GM12878 (cell line): ENCODE measurements around the gene SANBR. TPM values are rescaled to one million over a fixed set of nuclear protein-coding genes. Genes with fewer than 3 reads are reported as not detected.

Experiments
- BCLAF1 ChIP-seq: fragments of 450-650 bp; IDR thresholded peaks from 2 replicates; pipeline ENCODE4 v1.6.1; 2017; ENCODE audit warnings: antibody characterized with exemption, mild to moderate bottlenecking, moderate library complexity
- BRCA1 ChIP-seq: IDR thresholded peaks from 2 replicates; pipeline ENCODE4 v1.6.1; 2011; ENCODE audit warnings: low read depth, low read length, improper control_type of control experiment
- CTCF ChIP-seq, 3 experiments: IDR thresholded peaks in 2 of 3; conservative IDR thresholded peaks in 1 of 3; 2 replicates each; pipeline ENCODE4 v1.5.1; 2011; ENCODE audit warnings: low read depth in 3 of 3, low read length in 3 of 3, mild to moderate bottlenecking in 3 of 3, control low read depth in 2 of 3, moderate library complexity in 2 of 3, inconsistent platforms in 1 of 3, mixed read lengths in 1 of 3; ENCODE audit not compliant: control insufficient read depth in 2 of 3, insufficient read depth in 1 of 3; ENCODE audit errors: extremely low read depth in 1 of 3
- E4F1 ChIP-seq: fragments of 450-650 bp; IDR thresholded peaks from 2 replicates; pipeline ENCODE4 v1.6.1; 2018; ENCODE audit warnings: borderline replicate concordance, mild to moderate bottlenecking; ENCODE audit not compliant: partially characterized antibody
- EZH2 ChIP-seq: IDR thresholded peaks from 2 replicates; pipeline ENCODE4 v1.6.1; 2012; ENCODE audit warnings: low read depth, mild to moderate bottlenecking, control low read depth, inconsistent platforms, low read length, borderline replicate concordance; ENCODE audit not compliant: control insufficient read depth
- FOXK2 ChIP-seq: fragments of 450-650 bp; IDR thresholded peaks from 2 replicates; pipeline ENCODE4 v1.6.1; 2017; ENCODE audit warnings: mild to moderate bottlenecking, moderate library complexity
- IRF4 ChIP-seq: IDR thresholded peaks from 2 replicates; pipeline ENCODE4 v1.6.1; 2011; ENCODE audit warnings: low read depth, low read length
- KDM1A ChIP-seq: fragments of 200-600 bp; sonication (generic); IDR thresholded peaks from 2 replicates; pipeline ENCODE4 v1.6.1; 2016; ENCODE audit warnings: borderline replicate concordance
- MTA3 ChIP-seq: IDR thresholded peaks from 2 replicates; pipeline ENCODE4 v1.6.1; 2012; ENCODE audit warnings: low read length, inconsistent platforms, borderline replicate concordance
- NFYA ChIP-seq: IDR thresholded peaks from 2 replicates; pipeline ENCODE4 v1.6.1; 2011; ENCODE audit warnings: low read depth, mild to moderate bottlenecking, low read length, improper control_type of control experiment, borderline replicate concordance
- PAX5 ChIP-seq: IDR thresholded peaks from 2 replicates; pipeline ENCODE4 v1.6.1; 2011; ENCODE audit warnings: low read depth, low read length, borderline replicate concordance
- PML ChIP-seq: IDR thresholded peaks from 2 replicates; pipeline ENCODE4 v1.6.1; 2012; ENCODE audit warnings: low read length, inconsistent platforms
- POLR2AphosphoS2 ChIP-seq: IDR thresholded peaks from 2 replicates; pipeline ENCODE4 v1.6.1; 2011; ENCODE audit warnings: low read depth, mild to moderate bottlenecking, low read length, improper control_type of control experiment, moderate library complexity
- RCOR1 ChIP-seq: conservative IDR thresholded peaks from 2 replicates; pipeline ENCODE4 v1.6.1; 2012; ENCODE audit warnings: low read depth, low read length, improper control_type of control experiment
- SP1 ChIP-seq: IDR thresholded peaks from one replicate; pipeline ENCODE4 v1.6.1; 2011; ENCODE audit warnings: low read depth, low read length
- SREBF2 ChIP-seq: IDR thresholded peaks from 2 replicates; pipeline ENCODE4 v1.6.1; 2012; ENCODE audit warnings: mild to moderate bottlenecking, low read length
- ZBED1 ChIP-seq: IDR thresholded peaks from 2 replicates; pipeline ENCODE4 v1.6.1; 2016; ENCODE audit warnings: borderline replicate concordance
- ZNF24 ChIP-seq: fragments of 450-650 bp; IDR thresholded peaks from 2 replicates; pipeline ENCODE4 v1.6.1; 2017; ENCODE audit warnings: antibody characterized with exemption, mild to moderate bottlenecking
- ZNF622 ChIP-seq: fragments of 450-650 bp; IDR thresholded peaks from 2 replicates; pipeline ENCODE4 v1.6.1; 2017; ENCODE audit warnings: mild to moderate bottlenecking, inconsistent platforms
- ZNF687 ChIP-seq: fragments of 450-650 bp; IDR thresholded peaks from 2 replicates; pipeline ENCODE4 v1.6.1; 2017; ENCODE audit warnings: mild to moderate bottlenecking, moderate library complexity
- polyA plus RNA-seq, 11 experiments: library from polyadenylated mRNA; depleted of rRNA in 4 of 11; unstranded in 6 of 11; stranded (reverse) in 5 of 11; fragments of >200 nt; fragmentation: Nextera tagmentation in 4 of 11; fragmentation: Illumina TruSeq in 1 of 11; extraction: Ambion mirVana in 4 of 11; extraction: Trizol in 1 of 11; gene quantifications; 1 replicate in 1 of 11; 2 replicates in 10 of 11; pipeline versions ENCODE4 v1.2.1 to v1.2.3, GENCODE V29; 2011 to 2016; ENCODE audit warnings: inconsistent platforms in 2 of 11, missing spikeins in 2 of 11, low read depth in 1 of 11
- total RNA-seq, 4 experiments: library from RNA; depleted of rRNA in 3 of 4; stranded (reverse); fragments of >200 nt in 3 of 4; fragmentation: Illumina TruSeq in 1 of 4; extraction: Trizol in 1 of 4; gene quantifications; 2 replicates each; pipeline versions ENCODE4 v1.2.1 to v1.2.3, GENCODE V29; 2013 to 2021

SANBR gene
- total and polyA plus RNA-seq, 10 of the 15 experiments (the other 5 are each of a cell fraction or from before 2014, with no cell fraction given): 2.2 to 11.0 (median 7.0) TPM

GRCh38 chr2:61017003-61017555 lies 48.6 kb upstream of the SANBR start (continued):
- TF ChIP-seq SP1 (peak; percentile 67), EZH2 (no peak), KDM1A (no peak), E4F1 (peak; percentile 83), SREBF2 (no peak), ZNF622 (no peak), PAX5 (no peak), IRF4 (peak; percentile 41; the same call in 1 of the 2 replicates), MTA3 (0 out of 2 replicates have a peak, but pooled peaks have one; percentile 2), NFYA (no peak), ZNF687 (0 out of 2 replicates have a peak, but pooled peaks have one; percentile 37), BCLAF1 (no peak), RCOR1 (no peak), PML (peak; percentile 50), FOXK2 (peak; percentile 77), BRCA1 (no peak), ZNF24 (no peak; the same call in 1 of the 2 replicates), POLR2AphosphoS2 (no peak), CTCF (IDR thresholded peaks at IDR 0.05 in 2 of 3, conservative IDR thresholded peaks at IDR 0.05 in 1 of 3; ENCODE audit: control insufficient read depth in 2 of 3, extremely low read depth in 1 of 3, insufficient read depth in 1 of 3, low read depth in 3 of 3, low read length in 3 of 3) (no peak), ZBED1 (no peak; the same call in 1 of the 2 replicates)
